Coronary artery (tissue), 2 donors: ENCODE data around the gene OGFOD3.

ENCODE experiments used
- DNase-seq: peaks from one replicate; pipeline ENCODE4 v3.0.0-alpha.2; 2017; ENCODE audit warnings: low spot score
- H3K27ac ChIP-seq, 2 donors: fragments of 200-600 bp; sonication (generic); one replicate each; pipeline ENCODE4 v1.5.1; 2016 to 2019
- H3K4me3 ChIP-seq: fragments of 200-600 bp; sonication (generic); 2 replicates; pipeline ENCODE4 v1.5.1; 2016; ENCODE audit warnings: mild to moderate bottlenecking, moderate library complexity
- CTCF ChIP-seq: fragments of 200-600 bp; sonication (generic); IDR thresholded peaks from one replicate; pipeline ENCODE4 v1.5.1; 2019; ENCODE audit warnings: antibody characterized with exemption

OGFOD3 gene

GRCh38 chr17:82410014-82410716 is 8.2 kb downstream of the OGFOD3 start:
- Histone ChIP-seq H3K27ac (no peak overlapping the region), H3K4me3 (no peak overlapping the region)
- no peak for TF ChIP-seq CTCF
- DNase-seq, result no peak

GRCh38 chr17:82408938-82409318 is 9.5 kb downstream of the OGFOD3 start:
- Histone ChIP-seq H3K4me3 (no peak overlapping the region), H3K27ac (no peak overlapping the region)
- DNase-seq, result no peak
- TF ChIP-seq CTCF, result no peak

GRCh38 chr17:82408288-82408937 is 10.0 kb downstream of the OGFOD3 start:
- H3K4me3 ChIP-seq, result no peak overlapping the region
- no peak overlapping the region for H3K27ac ChIP-seq
- no peak for TF ChIP-seq CTCF
- DNase-seq, result no peak

- no peak for TF ChIP-seq CTCF
- no peak for DNase-seq
- H3K27ac ChIP-seq, result no peak overlapping the region
- no peak overlapping the region for H3K4me3 ChIP-seq
Measured at GRCh38 chr17:82407255-82407654, 11.1 kb downstream of the OGFOD3 start.

- Histone ChIP-seq H3K4me3 (no peak overlapping the region), H3K27ac (no peak overlapping the region)
- no peak for DNase-seq
- no peak for TF ChIP-seq CTCF
Measured at GRCh38 chr17:82406131-82406671, 12.2 kb downstream of the OGFOD3 start.

GRCh38 chr17:82405051-82405450 is 13.3 kb downstream of the OGFOD3 start:
- DNase-seq, result no peak
- no peak overlapping the region for H3K4me3 ChIP-seq
- TF ChIP-seq CTCF, result no peak

More at GRCh38 chr17:82405051-82405450, 13.3 kb downstream of the OGFOD3 start:
- H3K27ac ChIP-seq, result no peak overlapping the region
